Measurements from ENCODE around the gene EIF4E3.

The EIF4E3 gene

DNA sequence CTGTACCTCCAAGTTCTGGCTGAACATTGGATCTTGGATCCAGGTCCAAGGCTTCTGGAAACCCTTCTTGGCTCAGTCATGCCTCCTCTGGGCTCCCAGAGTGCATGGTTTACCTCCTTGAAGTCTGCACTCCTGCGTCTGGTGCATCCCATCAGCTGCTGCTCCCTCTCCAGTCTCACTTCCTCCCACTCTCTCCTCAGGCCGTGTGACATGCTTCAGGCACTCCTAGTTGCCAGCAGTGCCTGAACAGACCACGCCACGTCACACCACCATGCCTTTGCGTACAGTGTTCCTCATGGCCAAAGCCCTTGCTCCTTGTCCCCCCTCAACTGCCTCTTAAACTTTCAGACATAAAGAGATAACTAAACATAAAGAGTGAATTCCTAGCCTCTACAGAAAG lies 34.2 kb upstream of the EIF4E3 start:
- no peak overlapping the region for H3K4me3 ChIP-seq (replicated peaks; ENCODE audit: low read depth, low read length)
- H3K27me3 ChIP-seq (replicated peaks; ENCODE audit: control insufficient read depth, insufficient read depth, low read length), result no peaks in the 10 kb centered on the region
- TF ChIP-seq, protein P1, sequence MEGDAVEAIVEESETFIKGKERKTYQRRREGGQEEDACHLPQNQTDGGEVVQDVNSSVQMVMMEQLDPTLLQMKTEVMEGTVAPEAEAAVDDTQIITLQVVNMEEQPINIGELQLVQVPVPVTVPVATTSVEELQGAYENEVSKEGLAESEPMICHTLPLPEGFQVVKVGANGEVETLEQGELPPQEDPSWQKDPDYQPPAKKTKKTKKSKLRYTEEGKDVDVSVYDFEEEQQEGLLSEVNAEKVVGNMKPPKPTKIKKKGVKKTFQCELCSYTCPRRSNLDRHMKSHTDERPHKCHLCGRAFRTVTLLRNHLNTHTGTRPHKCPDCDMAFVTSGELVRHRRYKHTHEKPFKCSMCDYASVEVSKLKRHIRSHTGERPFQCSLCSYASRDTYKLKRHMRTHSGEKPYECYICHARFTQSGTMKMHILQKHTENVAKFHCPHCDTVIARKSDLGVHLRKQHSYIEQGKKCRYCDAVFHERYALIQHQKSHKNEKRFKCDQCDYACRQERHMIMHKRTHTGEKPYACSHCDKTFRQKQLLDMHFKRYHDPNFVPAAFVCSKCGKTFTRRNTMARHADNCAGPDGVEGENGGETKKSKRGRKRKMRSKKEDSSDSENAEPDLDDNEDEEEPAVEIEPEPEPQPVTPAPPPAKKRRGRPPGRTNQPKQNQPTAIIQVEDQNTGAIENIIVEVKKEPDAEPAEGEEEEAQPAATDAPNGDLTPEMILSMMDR (IDR thresholded peaks at IDR 0.05; ENCODE audit: insufficient read depth, low read length, poor library complexity, severe bottlenecking), result no peak
- no peaks in the 10 kb centered on the region for H3K36me3 ChIP-seq (ENCODE audit: control insufficient read depth, insufficient read depth, low read length)
- no peak for DNase-seq (ENCODE audit: extremely low read depth, insufficient read length)

DNA sequence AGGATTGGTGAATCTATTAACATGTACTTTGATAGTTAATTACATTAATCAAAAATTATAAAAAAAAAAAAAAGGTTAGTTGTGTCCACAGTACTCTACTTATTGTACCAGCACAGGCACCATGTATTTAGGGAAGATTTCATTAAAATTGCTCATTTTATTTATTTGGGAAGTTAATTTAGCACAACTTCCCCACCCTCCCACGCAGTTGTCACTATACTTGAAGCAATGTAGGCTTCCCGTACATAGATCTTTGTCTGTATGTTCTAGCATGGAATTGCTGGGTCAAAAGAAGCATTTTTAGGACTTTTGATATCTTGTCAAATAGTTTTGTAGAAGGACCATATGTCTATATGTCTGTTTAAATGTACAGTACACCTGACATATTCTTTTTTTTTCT lies 32.9 kb upstream of the EIF4E3 start:
- TF ChIP-seq, protein P1 (IDR thresholded peaks at IDR 0.05; ENCODE audit: insufficient read depth, low read length, poor library complexity, severe bottlenecking), result no peak
- no peak for DNase-seq (ENCODE audit: extremely low read depth, insufficient read length)
- Histone ChIP-seq H3K4me3 (replicated peaks; ENCODE audit: low read depth, low read length) (no peak overlapping the region), H3K36me3 (ENCODE audit: control insufficient read depth, insufficient read depth, low read length) (no peaks in the 10 kb centered on the region), H3K27me3 (replicated peaks; ENCODE audit: control insufficient read depth, insufficient read depth, low read length) (no peaks in the 10 kb centered on the region)

GRCh38 chr3:71754610-71755253 lies 29.5 kb upstream of the EIF4E3 start:
- TF ChIP-seq, protein P1 (IDR thresholded peaks at IDR 0.05; ENCODE audit: insufficient read depth, low read length, poor library complexity, severe bottlenecking), result no peak
- Histone ChIP-seq H3K4me3 (replicated peaks; ENCODE audit: low read depth, low read length) (no peak overlapping the region), H3K27me3 (replicated peaks; ENCODE audit: control insufficient read depth, insufficient read depth, low read length) (peaks cover 2% of the 10 kb centered on the region), H3K36me3 (ENCODE audit: control insufficient read depth, insufficient read depth, low read length) (no peaks in the 10 kb centered on the region)
- no peak for DNase-seq (ENCODE audit: extremely low read depth, insufficient read length)

DNA sequence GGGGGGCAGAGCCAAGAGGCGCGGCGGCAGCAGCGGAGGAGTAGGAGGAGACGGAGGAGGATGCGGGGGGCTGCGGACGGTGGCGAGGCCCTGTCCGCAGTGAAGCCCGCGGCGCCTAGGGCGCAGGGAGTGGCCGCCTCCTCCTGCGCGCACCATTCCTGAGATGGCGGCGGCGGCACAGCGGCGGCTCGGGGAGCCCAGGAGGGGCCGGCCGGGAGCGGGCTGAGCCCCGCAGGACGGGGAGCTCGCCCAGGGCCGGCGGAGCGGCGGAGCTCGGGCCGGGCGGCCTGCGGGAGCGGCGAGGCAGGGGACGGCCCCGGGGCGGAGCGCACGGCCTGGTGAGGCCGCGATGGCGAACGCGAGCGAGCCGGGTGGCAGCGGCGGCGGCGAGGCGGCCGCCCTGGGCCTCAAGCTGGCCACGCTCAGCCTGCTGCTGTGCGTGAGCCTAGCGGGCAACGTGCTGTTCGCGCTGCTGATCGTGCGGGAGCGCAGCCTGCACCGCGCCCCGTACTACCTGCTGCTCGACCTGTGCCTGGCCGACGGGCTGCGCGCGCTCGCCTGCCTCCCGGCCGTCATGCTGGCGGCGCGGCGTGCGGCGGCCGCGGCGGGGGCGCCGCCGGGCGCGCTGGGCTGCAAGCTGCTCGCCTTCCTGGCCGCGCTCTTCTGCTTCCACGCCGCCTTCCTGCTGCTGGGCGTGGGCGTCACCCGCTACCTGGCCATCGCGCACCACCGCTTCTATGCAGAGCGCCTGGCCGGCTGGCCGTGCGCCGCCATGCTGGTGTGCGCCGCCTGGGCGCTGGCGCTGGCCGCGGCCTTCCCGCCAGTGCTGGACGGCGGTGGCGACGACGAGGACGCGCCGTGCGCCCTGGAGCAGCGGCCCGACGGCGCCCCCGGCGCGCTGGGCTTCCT lies 28.8 kb upstream of the EIF4E3 start, which contains the start of gene GPR27:
Gene GPR27, plus strand, starts transcription at position 155 of the 909 bp plus-strand sequence. Its CDS starts 195 bp downstream, at position 350.
- TF ChIP-seq, protein P1 (IDR thresholded peaks at IDR 0.05; ENCODE audit: insufficient read depth, low read length, poor library complexity, severe bottlenecking), result no peak
- H3K27me3 ChIP-seq (replicated peaks; ENCODE audit: control insufficient read depth, insufficient read depth, low read length), result peaks cover 2% of the 10 kb centered on the region
- no peaks in the 10 kb centered on the region for H3K36me3 ChIP-seq (ENCODE audit: control insufficient read depth, insufficient read depth, low read length)
- peak; percentile 34 for DNase-seq (ENCODE audit: extremely low read depth, insufficient read length)
- H3K4me3 ChIP-seq (replicated peaks; ENCODE audit: low read depth, low read length), result no peak within 1 kb of the TSS

DNA sequence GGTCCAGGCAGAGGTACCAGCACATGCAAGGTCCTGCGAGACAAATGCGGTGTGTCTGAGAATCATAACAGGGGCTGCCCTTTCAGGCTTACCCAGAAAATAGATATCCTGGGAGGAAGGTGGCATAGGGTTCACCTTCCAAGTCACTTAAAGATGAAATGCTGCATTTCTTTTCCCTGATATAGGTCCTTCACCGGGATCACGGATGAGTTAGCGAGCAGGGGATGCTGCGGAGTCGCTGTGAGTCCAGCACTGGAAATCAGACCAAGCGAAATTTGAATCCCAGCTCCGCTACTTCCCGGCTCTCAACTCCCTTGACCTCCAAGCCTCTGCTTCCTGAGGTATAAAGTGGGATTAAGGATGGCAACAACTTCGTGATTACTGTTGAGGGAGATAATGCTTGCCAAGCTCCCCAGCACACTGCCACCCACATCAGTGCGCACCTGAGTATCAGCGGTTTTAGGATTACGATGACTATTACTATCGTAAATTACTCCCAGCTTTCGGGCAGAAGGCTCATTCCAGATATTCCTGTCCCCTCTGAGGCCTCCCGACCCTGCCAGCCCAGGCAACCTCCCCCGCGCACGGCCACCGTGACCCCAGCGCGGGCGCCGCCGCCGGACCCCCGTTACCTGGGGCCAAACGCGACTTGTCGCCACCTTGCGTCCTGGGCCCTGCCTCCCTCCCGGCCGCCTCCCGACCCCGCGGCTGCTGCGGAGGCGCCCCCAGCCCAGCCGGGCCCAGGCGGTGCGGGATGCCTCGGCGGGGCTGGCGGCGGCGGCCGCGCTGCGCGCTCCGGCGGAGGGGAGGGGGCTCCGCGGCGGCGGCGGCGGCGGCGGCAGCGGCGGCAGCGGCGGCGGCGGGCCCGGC lies 27.9 kb upstream of the EIF4E3 start:
- no peak for DNase-seq (ENCODE audit: extremely low read depth, insufficient read length)
- TF ChIP-seq, protein P1 (IDR thresholded peaks at IDR 0.05; ENCODE audit: insufficient read depth, low read length, poor library complexity, severe bottlenecking), result no peak
- Histone ChIP-seq H3K4me3 (replicated peaks; ENCODE audit: low read depth, low read length) (no peak overlapping the region), H3K36me3 (ENCODE audit: control insufficient read depth, insufficient read depth, low read length) (no peaks in the 10 kb centered on the region), H3K27me3 (replicated peaks; ENCODE audit: control insufficient read depth, insufficient read depth, low read length) (peaks cover 2% of the 10 kb centered on the region)

All from GM06990 (cell line).